Limb (tissue), 2 donors: ENCODE measurements around the gene RASAL3.
"Not testable (repeated sequence)": the region's sequence is repeated elsewhere in the genome, so short reads cannot be mapped to it uniquely, and the experiment has no call there.

Experiments
- DNase-seq, 2 donors: peaks; one replicate each; pipeline ENCODE4 v3.0.0-alpha.2; 2016; ENCODE audit errors: extremely low spot score in 2 of 2

RASAL3 gene

DNA sequence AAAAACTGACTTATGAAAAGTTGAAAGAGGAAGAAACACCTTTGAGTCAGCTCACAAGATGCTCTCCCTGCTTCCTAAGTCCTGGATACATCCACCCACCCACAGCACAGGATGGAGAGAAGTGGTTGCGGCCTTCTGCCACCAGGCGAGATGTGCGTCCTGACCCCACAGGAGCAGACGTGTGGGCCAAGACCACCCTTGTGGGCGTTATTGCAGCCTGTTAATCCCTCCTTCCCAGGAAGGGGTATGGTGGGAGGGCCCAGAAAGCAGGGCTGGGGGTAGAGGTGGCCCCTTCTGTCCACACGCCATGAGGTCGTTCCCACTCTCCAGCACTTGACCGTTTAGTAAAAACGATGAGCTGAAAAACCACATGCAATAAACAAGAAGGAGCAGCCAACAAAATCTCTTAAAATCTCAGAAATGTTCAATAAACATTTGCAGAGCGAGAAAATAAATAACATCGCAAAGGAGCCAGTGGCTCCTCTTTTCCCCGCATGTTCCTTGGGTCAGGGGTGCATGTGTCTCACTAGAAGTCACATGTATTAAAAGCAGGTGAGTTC lies 43.1 kb downstream of the RASAL3 start:
- no peak for DNase-seq

DNA sequence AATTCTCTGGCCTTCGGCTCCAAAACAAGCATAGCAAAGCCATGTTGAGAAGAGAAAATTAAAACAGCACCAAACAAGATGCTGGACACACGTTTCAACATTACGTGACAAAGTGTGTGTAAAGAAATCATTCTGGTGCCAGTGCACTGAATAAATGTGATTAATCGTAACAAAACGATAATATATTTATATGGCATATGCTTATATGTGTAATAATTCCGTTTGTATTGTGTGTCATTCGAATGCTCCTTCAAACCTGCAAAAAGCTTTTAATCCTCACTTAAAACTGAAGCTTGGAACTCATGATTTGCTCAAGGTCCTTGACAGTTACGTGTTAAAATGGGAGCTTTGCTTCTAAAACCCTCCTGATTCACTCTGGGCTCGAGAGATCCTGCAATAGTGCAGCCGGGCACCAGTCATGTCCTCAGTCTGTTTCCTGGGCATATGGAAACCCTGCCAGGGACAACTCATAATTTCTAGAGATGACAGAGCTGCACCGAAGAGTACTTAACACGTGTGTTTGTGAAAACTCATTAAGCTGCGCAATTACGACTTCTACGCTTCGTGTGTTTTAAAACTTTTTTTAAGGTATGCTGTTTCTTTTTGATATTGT lies 44.8 kb downstream of the RASAL3 start:
- DNase-seq: no peak

DNA sequence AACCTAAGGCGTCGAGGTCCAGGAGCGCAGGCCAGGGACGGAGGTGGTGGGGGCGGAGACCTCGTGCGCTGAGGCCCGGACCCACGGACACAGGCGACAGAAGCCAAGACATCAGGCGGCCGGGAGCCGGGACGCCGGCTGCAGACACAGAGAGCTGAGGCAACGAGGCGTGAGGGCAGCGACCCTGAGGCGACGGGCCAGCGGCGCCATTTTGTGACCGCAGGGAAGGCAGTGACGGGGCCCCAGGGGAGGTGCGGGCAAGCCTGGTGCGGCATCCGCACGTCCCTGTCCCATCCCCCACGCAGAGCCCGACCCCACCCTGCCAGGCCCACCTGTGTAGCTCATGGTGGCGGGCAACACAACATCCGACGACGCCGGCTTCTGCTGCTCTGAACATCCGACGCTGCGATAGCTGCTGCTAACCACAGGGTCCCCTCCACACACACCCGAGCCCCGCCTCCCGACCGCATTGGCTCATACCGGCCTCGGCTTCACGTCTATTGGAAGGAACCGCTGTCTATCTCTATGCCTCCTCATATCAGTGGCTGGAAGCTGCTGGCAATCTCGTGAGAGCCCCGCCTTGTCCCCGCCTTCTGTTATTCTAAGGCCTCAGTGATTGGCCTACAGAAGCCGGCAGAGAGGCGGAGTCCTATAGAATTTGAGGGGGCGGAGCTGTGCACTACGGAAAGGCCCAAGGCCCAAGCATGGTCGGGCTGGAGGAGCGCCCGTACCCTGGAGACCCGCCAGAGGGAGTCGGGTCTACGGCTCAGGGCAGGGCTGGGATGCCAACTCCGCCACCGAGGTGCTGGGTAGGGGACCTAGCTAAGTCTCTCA lies 45.5 kb downstream of the RASAL3 start, which contains the start of gene AKAP8L:
Gene AKAP8L, minus strand, starts transcription at position 410 of the 834 bp plus-strand sequence. Its CDS starts 65 bp downstream, at position 345.
- peak; percentile 99 to 100 for DNase-seq

DNA sequence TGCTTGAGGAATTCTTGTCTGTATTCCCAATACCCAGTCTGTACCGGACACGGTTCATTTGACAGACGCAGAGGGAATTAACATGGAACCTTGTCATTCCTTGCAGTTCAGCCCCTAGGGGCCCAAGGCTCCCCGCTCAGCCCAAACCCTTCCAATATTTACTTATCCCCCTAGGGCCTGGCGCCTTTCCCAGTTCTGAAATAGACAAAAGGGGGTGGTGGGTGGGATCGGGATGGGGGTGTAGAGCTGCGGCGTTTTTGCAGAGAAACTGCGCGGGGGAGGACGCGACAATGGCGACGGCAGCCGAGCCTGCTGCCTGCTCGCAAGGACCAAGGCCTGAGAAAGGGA lies 46.1 kb downstream of the RASAL3 start:
- DNase-seq: peak in 1 of 2 donors; percentile 66

DNA sequence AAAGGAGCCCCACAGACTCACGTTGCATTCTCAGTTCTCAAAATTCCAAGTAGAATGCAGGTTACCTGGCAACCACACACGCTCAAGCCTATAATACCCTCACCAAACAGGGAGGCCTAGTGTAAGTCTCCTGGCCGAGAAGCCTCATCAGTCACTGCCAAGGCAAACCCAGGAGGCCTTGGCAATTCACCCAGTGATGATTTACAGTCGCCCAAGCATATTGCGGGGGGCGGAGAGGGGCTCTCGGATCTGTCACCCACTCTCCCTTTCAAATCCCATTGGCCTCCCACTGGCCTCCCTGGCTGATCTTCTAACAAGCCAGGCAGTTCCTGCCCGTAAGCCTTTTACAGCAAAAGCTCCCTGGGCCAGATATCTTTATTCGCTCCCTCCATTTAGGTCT lies 46.6 kb downstream of the RASAL3 start:
- DNase-seq: no peak

DNA sequence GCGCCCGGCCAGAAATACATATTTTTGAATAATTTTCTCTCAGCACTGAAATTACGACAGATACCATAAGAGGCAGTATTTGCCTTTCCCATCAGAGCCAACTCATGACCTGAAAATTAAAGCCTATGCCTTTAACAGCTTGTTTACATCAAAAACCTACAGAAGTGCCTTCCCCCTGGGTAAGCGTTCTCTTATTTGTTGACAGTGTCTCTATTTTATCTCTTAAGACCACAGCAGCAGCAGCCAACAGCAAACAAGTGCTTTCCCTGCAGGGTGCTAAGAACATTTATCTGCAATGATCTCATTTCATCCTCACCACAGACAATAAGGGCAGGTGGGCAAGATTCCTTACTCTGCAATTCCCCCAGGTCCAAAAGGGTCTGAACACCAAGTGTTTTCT lies 51.5 kb downstream of the RASAL3 start:
- no peak for DNase-seq

DNA sequence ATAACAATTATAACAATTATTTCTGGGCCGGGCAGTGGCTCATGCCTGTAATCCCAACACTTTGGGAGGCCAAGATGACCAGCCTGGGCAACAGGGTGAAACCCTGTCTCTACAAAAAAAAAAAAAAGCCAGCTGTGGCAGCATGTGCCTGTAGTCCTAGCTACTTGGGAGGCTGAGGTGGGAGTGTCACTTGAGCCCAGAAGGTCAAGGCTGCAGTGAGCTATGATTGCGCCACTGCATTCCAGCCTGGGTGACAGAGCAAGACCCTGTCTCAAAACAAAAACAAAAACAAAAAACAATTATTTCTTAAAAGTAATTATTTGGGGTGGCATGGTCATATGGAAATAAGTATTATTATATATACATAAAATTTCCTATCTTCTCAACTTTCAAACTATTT lies 53.0 kb downstream of the RASAL3 start:
- DNase-seq: not testable (repeated sequence)

DNA sequence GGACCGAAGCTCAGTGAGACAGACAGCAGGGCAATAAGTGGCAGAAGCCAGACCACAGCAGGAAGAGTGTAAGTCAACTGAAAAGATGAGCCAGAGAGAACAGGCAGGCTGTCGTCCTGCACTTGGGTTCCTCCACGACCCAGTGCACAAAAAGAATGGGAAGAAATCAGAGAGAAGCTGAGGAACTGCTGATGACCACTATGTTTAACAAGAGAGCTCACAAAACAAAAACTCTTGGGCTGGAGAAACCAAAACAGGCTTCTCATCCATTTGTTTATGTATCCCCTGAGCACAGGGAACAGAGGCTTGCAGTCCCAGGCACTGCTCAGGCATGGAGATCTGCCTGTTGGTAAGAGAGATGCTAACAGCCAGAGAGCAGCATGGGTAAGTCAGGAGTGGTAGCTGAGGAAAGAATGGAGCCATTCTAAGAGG lies 59.5 kb downstream of the RASAL3 start:
- DNase-seq: no peak

DNA sequence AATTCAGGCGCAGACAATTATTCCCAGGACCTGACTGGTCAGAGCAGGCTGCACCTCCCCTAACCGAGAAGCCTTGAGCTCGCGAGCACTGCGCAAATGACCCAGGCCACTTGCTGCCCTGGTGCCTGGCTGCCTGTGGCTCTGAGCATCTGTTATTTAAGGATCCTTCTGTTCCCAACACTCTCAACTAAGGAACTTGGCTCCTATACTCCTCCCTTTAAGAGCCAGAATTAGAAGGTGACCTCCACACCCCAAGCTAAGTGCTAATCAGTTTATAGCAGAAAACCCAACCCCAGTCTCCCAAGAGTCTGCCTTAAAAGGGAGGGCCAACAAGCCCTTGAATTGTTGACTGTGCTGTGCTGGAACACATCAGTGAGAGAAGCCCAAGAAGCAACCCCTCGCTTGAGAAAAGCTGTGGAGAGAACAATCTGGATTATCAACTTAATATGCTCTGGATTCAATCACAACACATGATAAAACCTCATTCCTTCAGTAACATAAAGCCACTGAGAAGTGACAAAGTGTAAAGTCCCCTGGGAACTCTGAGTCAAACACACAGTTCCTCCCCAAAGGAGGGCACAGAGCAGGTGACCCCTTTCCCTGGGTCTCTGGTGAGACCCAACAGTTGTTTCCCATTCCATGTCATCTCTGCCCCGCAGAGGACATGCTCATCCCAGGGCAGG lies 60.1 kb downstream of the RASAL3 start:
- DNase-seq: no peak

DNA sequence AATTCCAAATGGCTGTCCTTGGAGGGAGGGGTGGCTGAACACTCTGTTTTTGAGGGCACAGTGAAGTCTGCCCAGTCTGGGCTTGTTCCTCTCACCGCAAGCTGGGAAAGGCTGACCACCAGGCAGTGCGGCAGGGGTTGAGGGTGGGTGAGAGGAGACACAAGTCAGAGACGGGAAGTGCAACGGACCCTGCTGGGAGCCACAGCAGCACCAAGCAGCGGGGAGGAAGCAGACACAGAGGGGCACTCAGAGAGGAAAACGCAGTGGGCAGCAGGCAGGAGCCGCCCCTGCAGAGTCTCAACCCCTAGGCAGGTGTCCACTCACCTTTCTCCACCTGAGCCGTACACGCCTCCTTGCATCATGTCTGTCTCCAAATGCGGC lies 61.2 kb downstream of the RASAL3 start:
- no peak for DNase-seq

DNA sequence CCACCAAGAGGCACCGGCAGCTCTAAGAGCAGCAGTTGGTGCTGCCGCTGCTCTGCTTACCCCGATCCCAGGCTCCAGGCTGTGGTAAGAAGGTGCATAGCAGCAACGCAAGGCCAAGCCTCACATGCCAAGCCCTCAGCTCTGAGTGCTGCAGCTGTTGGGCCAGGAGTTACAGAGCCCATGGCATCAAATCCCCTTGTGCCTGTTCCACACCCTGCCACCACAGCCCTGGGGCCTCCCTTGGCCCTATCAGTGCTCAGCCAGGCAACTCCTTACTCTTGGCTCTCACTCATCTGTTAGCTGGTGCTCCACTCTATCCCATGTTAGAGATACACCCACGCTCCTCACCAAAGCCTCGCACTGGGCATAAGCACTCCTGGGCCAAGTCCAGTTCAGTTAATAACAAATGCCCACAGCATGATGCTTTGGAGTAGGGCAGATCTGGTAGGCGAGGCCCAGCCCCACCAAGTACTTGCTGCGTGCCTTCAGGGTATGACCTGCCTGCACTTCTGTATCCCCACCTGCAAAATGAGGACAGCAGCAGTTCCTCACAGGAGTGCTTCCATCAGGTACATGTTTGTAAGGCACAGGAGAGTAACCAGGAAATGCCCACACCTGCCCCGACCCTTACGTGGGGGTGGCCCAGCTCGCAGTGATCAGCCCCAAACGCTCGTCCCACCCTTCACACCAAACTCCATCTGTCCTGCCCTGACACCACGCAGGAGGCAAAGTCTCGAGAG lies 61.8 kb downstream of the RASAL3 start:
- no peak for DNase-seq
